NCI-H460 (cell line): ENCODE results near the gene NQO2. TPM values are rescaled to one million over a fixed set of nuclear protein-coding genes. Genes with fewer than 3 reads are reported as not detected.
A peak's percentile ranks its signal among the peaks of the same experiment; 100 is the strongest.

Experiments
- DNase-seq: peaks from one replicate; pipeline ENCODE4 v3.0.0-alpha.2; 2016; ENCODE audit warnings: low read depth; ENCODE audit errors: extremely low read depth
- small RNA-seq, 2 experiments: library from RNA; depleted of rRNA; stranded (forward); fragments of <200 nt; gene quantifications; one replicate each; pipeline ENCODE3, GENCODE V24; 2014
- total RNA-seq: library from RNA; depleted of rRNA; stranded (reverse); fragments of >200 nt; shearing (Covaris generic); gene quantifications from 2 replicates; pipeline ENCODE4 v1.2.3, GENCODE V29; 2014; rRNA removed

The NQO2 gene
- total RNA-seq, 1 experiment from 2014 or later = 171 TPM

DNA sequence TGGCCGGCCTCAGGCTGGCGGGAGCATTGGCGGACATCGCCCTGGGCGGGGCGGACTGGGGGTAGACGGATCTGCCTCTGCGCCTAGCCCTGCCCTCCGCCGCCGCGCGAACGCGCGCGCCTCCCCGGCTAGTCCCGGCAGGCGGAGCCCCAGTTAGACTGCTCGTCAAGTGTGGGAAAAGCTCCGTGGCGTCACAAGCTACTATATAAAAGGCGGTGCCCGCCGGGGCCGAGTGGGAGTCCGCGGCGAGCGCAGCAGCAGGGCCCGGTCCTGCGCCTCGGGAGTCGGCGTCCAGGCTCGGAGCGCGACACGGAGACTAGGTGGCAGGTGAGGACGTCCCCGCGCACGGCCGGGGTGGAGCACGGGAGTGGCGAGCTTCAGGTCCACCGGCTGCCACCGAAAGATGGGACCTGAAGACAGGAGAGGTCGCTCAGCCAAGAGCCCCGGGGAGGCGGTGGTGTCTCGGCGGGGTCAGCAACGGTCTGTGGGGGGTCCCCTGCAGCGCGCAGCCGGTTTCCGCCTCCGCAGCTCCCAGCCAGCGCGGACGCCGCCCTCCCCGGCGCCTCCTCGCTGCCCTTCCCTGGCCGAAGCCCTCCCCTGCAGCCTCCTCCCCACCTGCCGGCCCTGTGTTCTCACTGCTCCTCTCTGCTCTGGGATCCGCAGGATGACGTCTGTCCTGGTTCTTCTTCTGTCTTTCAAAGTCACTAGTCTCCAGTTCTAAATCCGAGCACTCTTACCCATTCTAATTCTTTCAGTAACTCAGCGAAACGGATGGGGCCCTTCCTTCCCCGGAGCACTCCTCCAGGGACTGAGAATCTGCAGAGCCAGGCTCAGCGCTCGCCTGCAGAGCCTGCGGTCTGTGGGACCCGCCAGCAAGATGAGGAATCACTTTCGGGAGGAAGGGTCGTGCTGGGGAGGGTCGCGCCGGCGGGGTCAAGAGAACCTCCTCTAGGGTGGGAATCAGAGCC, 64.3 kb downstream of the NQO2 start:
- peak; percentile 88 for DNase-seq

DNA sequence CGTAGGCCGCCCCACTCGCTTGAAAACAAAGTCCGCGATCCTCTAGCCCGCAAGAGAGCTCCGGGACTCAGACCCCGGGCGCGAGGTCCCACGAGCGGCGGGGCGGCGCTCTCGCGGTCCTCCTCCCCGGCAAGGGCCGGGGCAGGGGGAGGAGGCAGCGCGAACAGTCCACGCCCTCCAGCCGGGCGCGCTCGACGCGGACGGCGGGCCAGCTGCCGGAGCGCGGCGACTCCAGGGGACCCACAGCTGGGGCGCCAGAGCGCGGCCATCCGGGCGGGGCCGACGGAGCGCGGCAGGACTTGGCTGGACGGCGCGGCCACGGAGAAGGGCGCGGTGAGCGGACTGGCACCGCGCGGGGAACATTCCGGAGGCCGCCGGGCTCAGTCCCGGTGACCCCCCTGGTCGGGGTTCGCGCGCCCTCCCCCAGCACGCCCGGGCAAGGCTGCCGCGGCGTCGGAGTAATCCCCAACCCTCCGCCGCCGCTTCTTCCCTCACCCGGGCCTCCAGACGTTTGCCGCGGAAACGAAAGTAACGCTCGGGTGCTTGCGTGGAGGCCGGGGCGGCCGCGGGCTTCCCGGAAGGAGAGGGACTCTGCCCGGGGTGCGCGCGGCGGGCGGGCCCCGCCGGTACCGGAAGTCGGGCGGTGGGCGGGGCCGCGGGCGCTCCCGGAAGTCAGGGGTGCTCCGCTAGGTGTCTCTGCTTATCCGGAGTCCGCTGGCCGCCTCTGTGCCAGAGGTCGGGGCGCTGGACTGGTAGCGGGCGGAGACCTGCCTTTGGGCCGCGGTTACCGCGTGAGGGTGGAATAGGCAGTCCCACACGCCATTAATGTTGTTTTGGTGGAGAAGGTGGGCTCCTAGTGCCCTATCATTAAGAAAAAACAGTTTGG, 68.9 kb downstream of the NQO2 start, which contains the start of gene RIPK1:
Gene RIPK1, plus strand, starts transcription at position 166 of the 886 bp plus-strand sequence. CDS start 8,330 bp downstream, outside the sequence.
- peak; percentile 78 for DNase-seq

Small RNA genes lying within 50 kb of the gene (small RNA-seq; reads per million reads assigned to genes)
- gene AL133351.4 = 0 reads per million in 2 experiments

Other genes with a start within 250 kb of the NQO2 start
- 0.09 and 0.27 TPM in 2 replicates for gene MYLK4, start 249.0 kb upstream of the NQO2 start, total RNA-seq
- gene WRNIP1, start 234.5 kb upstream of the NQO2 start, total RNA-seq = 53.0 and 61.5 TPM in 2 replicates
- gene SERPINB1, start 158.0 kb upstream of the NQO2 start, total RNA-seq = 225 and 247 TPM in 2 replicates
- gene SERPINB9, start 96.6 kb upstream of the NQO2 start, total RNA-seq = 72.5 and 73.4 TPM in 2 replicates
- 90.0 and 93.5 TPM in 2 replicates for gene SERPINB6, start 28.3 kb upstream of the NQO2 start, total RNA-seq
- gene RIPK1, start 68.6 kb downstream of the NQO2 start, total RNA-seq = 8.1 and 10.3 TPM in 2 replicates
- gene BPHL, start 118.8 kb downstream of the NQO2 start, total RNA-seq = 14.9 and 16.1 TPM in 2 replicates
- gene TUBB2A, start 157.7 kb downstream of the NQO2 start, total RNA-seq = 17.1 and 19.5 TPM in 2 replicates
- 14.4 and 16.2 TPM in 2 replicates for gene TUBB2B, start 227.8 kb downstream of the NQO2 start, total RNA-seq